ENCODE data around the gene SPEG.

- TF ChIP-seq CTCF (IDR thresholded peaks at IDR 0.05) = no peak
- TF ChIP-seq POLR2A (IDR thresholded peaks at IDR 0.05) = no peak
These were observed 18.0 kb downstream of the SPEG start for GRCh38 chr2:219452361-219453317.

Data from prostate gland (tissue), 2 donors.